Panc1 (cell line): Measurements from ENCODE around the gene SSBP4. TPM values are rescaled to one million over a fixed set of nuclear protein-coding genes. Genes with fewer than 3 reads are reported as not detected.

ENCODE experiments used
- ATAC-seq: fragments of 200-7000 bp; cut with Tn5 transposase; 2 replicates; pipeline ENCODE4 v1.9.1; 2020; ENCODE audit warnings: mild to moderate bottlenecking, moderate library complexity
- BruUV-seq: library from RNA; stranded (reverse); fragments of 400-500 nt; replicated peaks from 2 replicates; lab custom pipeline; 2021; lab: Mats Ljungman, UMichigan
- CTCF ChIA-PET: fragments of 300-600 bp; sonication (Branson Sonifier 250); formaldehyde crosslinking; loops from one replicate; lab custom pipeline; 2022; ENCODE audit warnings: antibody characterized with exemption; lab: Charles Lee
- POLR2A ChIA-PET: fragments of 300-600 bp; sonication (Branson Sonifier 250); formaldehyde crosslinking; loops from one replicate; lab custom pipeline; 2022; ENCODE audit warnings: antibody characterized with exemption; lab: Charles Lee
- DNase-seq: peaks from one replicate; pipeline ENCODE4 v3.0.0-alpha.2; 2010; ENCODE audit warnings: low read depth, low spot score
- H3K27ac ChIP-seq: 2 replicates; pipeline ENCODE4 v1.5.1; 2011; ENCODE audit warnings: mild to moderate bottlenecking, low read length, inconsistent platforms
- H3K27me3 ChIP-seq: fragments of 200-500 bp; sonication (Bioruptor generic); 2 replicates; pipeline ENCODE4 v1.6.0; 2014; ENCODE audit warnings: low read length, inconsistent platforms; ENCODE audit not compliant: control insufficient read depth, insufficient read depth
- H3K36me3 ChIP-seq: fragments of 200-500 bp; sonication (Bioruptor generic); 2 replicates; pipeline ENCODE4 v1.5.1; 2014; ENCODE audit warnings: inconsistent platforms, mild to moderate bottlenecking, low read length, moderate library complexity; ENCODE audit not compliant: control insufficient read depth, insufficient read depth
- H3K4me1 ChIP-seq: 2 replicates; pipeline ENCODE4 v1.5.1; 2011; ENCODE audit warnings: inconsistent platforms, mild to moderate bottlenecking, low read length, moderate library complexity; ENCODE audit not compliant: control insufficient read depth, insufficient read depth
- H3K4me3 ChIP-seq, 2 experiments: 2 replicates each; pipeline ENCODE4 v1.5.1; 2011 to 2012; ENCODE audit warnings: low read depth in 2 of 2, low read length in 2 of 2, mild to moderate bottlenecking in 2 of 2, inconsistent platforms in 1 of 2, moderate library complexity in 1 of 2
- H3K9me3 ChIP-seq: fragments of 200-500 bp; sonication (Bioruptor generic); 2 replicates; pipeline ENCODE4 v1.5.1; 2014; ENCODE audit warnings: low read depth, mild to moderate bottlenecking, inconsistent platforms, low read length, moderate library complexity; ENCODE audit not compliant: control insufficient read depth, insufficient read depth
- CTCF ChIP-seq: fragments of 450-650 bp; IDR thresholded peaks from 2 replicates; pipeline ENCODE4 v1.5.1; 2017; ENCODE audit warnings: mild to moderate bottlenecking
- POLR2AphosphoS5 ChIP-seq: IDR thresholded peaks from 2 replicates; pipeline ENCODE4 v1.6.1; 2012; ENCODE audit warnings: mild to moderate bottlenecking, low read depth, low read length, moderate library complexity
- REST ChIP-seq, 2 experiments: IDR thresholded peaks; 2 replicates each; pipeline ENCODE4 v1.6.1; 2011 to 2012; ENCODE audit warnings: low read depth in 2 of 2, control low read depth in 1 of 2, low read length in 1 of 2, mild to moderate bottlenecking in 1 of 2, moderate library complexity in 1 of 2; ENCODE audit not compliant: insufficient read depth in 1 of 2
- SIN3A ChIP-seq: IDR thresholded peaks from 2 replicates; pipeline ENCODE4 v1.6.1; 2012; ENCODE audit warnings: low read depth, mild to moderate bottlenecking, low read length, moderate library complexity, borderline replicate concordance; ENCODE audit not compliant: insufficient read depth
- TCF7L2 ChIP-seq: IDR thresholded peaks from 2 replicates; pipeline ENCODE4 v1.6.1; 2011; ENCODE audit warnings: mild to moderate bottlenecking, low read depth, low read length, inconsistent platforms
- in situ Hi-C: cut with HindIII; loops from 2 replicates; pipeline ENCODE4 v1.10.0; 2016; ENCODE audit warnings: low sequenced_read_pairs, low pct_unique_long_range_greater_than_20kb
- intact Hi-C: fragments of 100-400 bp; cut with micrococcal nuclease; formaldehyde crosslinking; loops from one replicate; pipeline ENCODE4 v1.10.0; 2022; ENCODE audit not compliant: unreplicated experiment
- total RNA-seq: library from RNA; stranded (reverse); gene quantifications from one replicate; pipeline ENCODE4 v1.2.1, GENCODE V29; 2021; ENCODE audit not compliant: unreplicated experiment

Gene SSBP4
- total RNA-seq, 1 experiment from 2014 or later = 128 TPM

GRCh38 chr19:18396471-18397241, 22.5 kb upstream of the SSBP4 start:
- no peaks in the 10 kb centered on the region for H3K27me3 ChIP-seq
- POLR2A ChIA-PET = no interaction called here
- ATAC-seq (no peak), DNase-seq (no peak)
- in situ Hi-C loops = no loop called here
- no peak overlapping the region for H3K27ac ChIP-seq
- CTCF ChIA-PET = no interaction called here
- peaks cover 3% of the 10 kb centered on the region for H3K4me1 ChIP-seq
- no TSS peak for BruUV-seq
- no peaks in the 10 kb centered on the region for H3K36me3 ChIP-seq
- intact Hi-C loops = loop anchor here (10.0 kb wide), 1 partner anchor 1092 kb away; the partner anchor contains the start of genes ABHD8, DDA1 and MRPL34
- H3K9me3 ChIP-seq = no peaks in the 10 kb centered on the region
- TF ChIP-seq SIN3A = no peak
- TF ChIP-seq POLR2AphosphoS5 = no peak
- no peak for TF ChIP-seq TCF7L2
- no peak for TF ChIP-seq REST (IDR thresholded peaks at IDR 0.05; ENCODE audit: insufficient read depth in 1 of 2, low read depth in 2 of 2, low read length in 1 of 2)
- TF ChIP-seq CTCF = no peak
- H3K4me3 ChIP-seq = no peak overlapping the region

GRCh38 chr19:18397242-18398202, 21.7 kb upstream of the SSBP4 start, which contains the start of gene LRRC25:
TSS of gene LRRC25 (minus strand) at chr19:18397622. CDS start at chr19:18396963, 659 bp downstream.
- Histone ChIP-seq H3K9me3 (no peaks in the 10 kb centered on the region), H3K36me3 (no peaks in the 10 kb centered on the region), H3K4me3 (no peak within 1 kb of the TSS), H3K27me3 (no peaks in the 10 kb centered on the region), H3K27ac (no peak within 1 kb of the TSS), H3K4me1 (peaks cover 6% of the 10 kb centered on the region)
- POLR2A ChIA-PET = no interaction called here
- no peak for DNase-seq
- in situ Hi-C loops (no loop called here), intact Hi-C loops (loop anchor here (10.0 kb wide), 1 partner anchor 1093 kb away; the partner anchor contains the start of genes ABHD8, DDA1 and MRPL34)
- TF ChIP-seq REST (IDR thresholded peaks at IDR 0.05; ENCODE audit: insufficient read depth in 1 of 2, low read depth in 2 of 2, low read length in 1 of 2) (no peak), TCF7L2 (no peak), POLR2AphosphoS5 (no peak), SIN3A (no peak), CTCF (no peak)
- CTCF ChIA-PET = no interaction called here
- no peak for ATAC-seq
- no TSS peak for BruUV-seq
